A549 treated with ZK216348 at 1 μM for 4 hours (cell line): ENCODE measurements around the gene LCE5A. TPM values are rescaled to one million over a fixed set of nuclear protein-coding genes. Genes with fewer than 3 reads are reported as not detected.

Source experiments
- total RNA-seq: library from RNA; stranded (reverse); fragments of 200-300 nt; extraction: Qiagen RNA extraction; gene quantifications from 5 replicates; pipeline ENCODE4 v1.2.3, GENCODE V29; 2022; ENCODE audit warnings: low read depth

The LCE5A gene, protein sequence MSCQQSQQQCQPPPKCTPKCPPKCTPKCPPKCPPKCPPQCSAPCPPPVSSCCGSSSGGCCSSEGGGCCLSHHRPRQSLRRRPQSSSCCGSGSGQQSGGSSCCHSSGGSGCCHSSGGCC
- not detected in 5 replicates for total RNA-seq

DNA sequence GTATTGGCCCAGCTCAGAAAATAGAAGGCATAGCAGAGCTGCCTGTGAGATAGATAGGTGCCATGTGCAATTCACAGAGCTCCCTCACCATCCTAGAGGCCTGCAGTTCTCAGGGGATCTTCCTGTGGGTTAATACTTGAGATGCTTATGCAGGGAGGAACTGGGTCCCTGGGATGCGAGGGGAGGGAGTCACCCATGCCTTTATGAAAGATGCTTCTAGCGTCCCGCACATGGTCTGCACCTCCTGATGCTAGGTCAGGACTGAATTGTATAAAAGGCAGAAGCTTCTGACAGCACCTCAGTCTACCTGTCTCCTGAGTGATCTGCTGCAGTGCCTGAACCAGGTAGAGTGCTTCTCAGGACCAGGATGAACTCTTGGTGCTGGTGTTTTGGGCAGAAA, at the start of gene LCE5A:
Gene LCE5A (plus strand): TSS at position 301 of the 400 bp plus-strand sequence. CDS start 732 bp downstream, outside the sequence.

Other genes with a start within 250 kb of the LCE5A start
- gene FLG, start 185.6 kb upstream of the LCE5A start, total RNA-seq = 0.01 to 0.02 TPM in 2 of 5 replicates, not detected in the others
- gene FLG2, start 150.8 kb upstream of the LCE5A start, total RNA-seq = not detected in 5 replicates
- not detected in 5 replicates for gene CRNN, start 96.5 kb upstream of the LCE5A start, total RNA-seq
- 0.42 to 0.83 TPM (median 0.60 TPM) in 3 of 5 replicates, not detected in the others for gene CRCT1, start 3.7 kb downstream of the LCE5A start, total RNA-seq
- gene LCE3E, start 56.0 kb downstream of the LCE5A start, total RNA-seq = 0.27 to 0.31 TPM in 2 of 5 replicates, not detected in the others
- 0.82 to 1.8 TPM (median 1.3 TPM) in 5 replicates for gene LCE3D, start 69.7 kb downstream of the LCE5A start, total RNA-seq
- gene LCE3C, start 89.4 kb downstream of the LCE5A start, total RNA-seq = not detected in 5 replicates
- gene LCE3B, start 103.0 kb downstream of the LCE5A start, total RNA-seq = not detected in 5 replicates
- gene LCE3A, start 112.3 kb downstream of the LCE5A start, total RNA-seq = not detected in 5 replicates
- not detected in 5 replicates for gene LCE2D, start 152.6 kb downstream of the LCE5A start, total RNA-seq
- not detected in 5 replicates for gene LCE2C, start 164.5 kb downstream of the LCE5A start, total RNA-seq
- gene LCE2B, start 175.3 kb downstream of the LCE5A start, total RNA-seq = not detected in 5 replicates
- gene LCE2A, start 187.5 kb downstream of the LCE5A start, total RNA-seq = not detected in 5 replicates
- not detected in 5 replicates for gene LCE4A, start 197.4 kb downstream of the LCE5A start, total RNA-seq
- not detected in 5 replicates for gene KPRP, start 247.2 kb downstream of the LCE5A start, total RNA-seq